Measurements from ENCODE around the gene ASPN.

The ASPN gene

GRCh38 chr9:92482329-92482728, at the start of gene ASPN:
Gene ASPN (minus strand): TSS chr9:92482506.
- DNase-seq (ENCODE audit: low read depth, low spot score), result no peak

- no peak for DNase-seq (ENCODE audit: low read depth, low spot score)
Observed at GRCh38 chr9:92530893-92531292, 48.6 kb upstream of the ASPN start.

- DNase-seq (ENCODE audit: low read depth, low spot score), result no peak
Observed at GRCh38 chr9:92529124-92529523, 46.8 kb upstream of the ASPN start.

GRCh38 chr9:92528522-92528849, 46.2 kb upstream of the ASPN start:
- no peak for DNase-seq (ENCODE audit: low read depth, low spot score)

- DNase-seq (ENCODE audit: low read depth, low spot score), result no peak
Observed at GRCh38 chr9:92527832-92528521, 45.7 kb upstream of the ASPN start.

- no peak for DNase-seq (ENCODE audit: low read depth, low spot score)
Observed at GRCh38 chr9:92527291-92527828, 45.1 kb upstream of the ASPN start.

- no peak for DNase-seq (ENCODE audit: low read depth, low spot score)
Observed at GRCh38 chr9:92525306-92525705, 43.0 kb upstream of the ASPN start.

GRCh38 chr9:92524881-92525280, 42.6 kb upstream of the ASPN start:
- DNase-seq (ENCODE audit: low read depth, low spot score), result no peak

GRCh38 chr9:92522983-92523970, 41.0 kb upstream of the ASPN start:
- no peak for DNase-seq (ENCODE audit: low read depth, low spot score)

- no peak for DNase-seq (ENCODE audit: low read depth, low spot score)
Observed at GRCh38 chr9:92520837-92521236, 38.5 kb upstream of the ASPN start.

GRCh38 chr9:92518199-92518598, 35.9 kb upstream of the ASPN start:
- no peak for DNase-seq (ENCODE audit: low read depth, low spot score)

GRCh38 chr9:92517046-92517445, 34.7 kb upstream of the ASPN start:
- DNase-seq (ENCODE audit: low read depth, low spot score), result peak; percentile 81

GRCh38 chr9:92516521-92516920, 34.2 kb upstream of the ASPN start:
- no peak for DNase-seq (ENCODE audit: low read depth, low spot score)

GRCh38 chr9:92514635-92515034, 32.3 kb upstream of the ASPN start:
- no peak for DNase-seq (ENCODE audit: low read depth, low spot score)

- no peak for DNase-seq (ENCODE audit: low read depth, low spot score)
Observed at GRCh38 chr9:92513349-92513748, 31.0 kb upstream of the ASPN start.

- no peak for DNase-seq (ENCODE audit: low read depth, low spot score)
Observed at GRCh38 chr9:92512622-92513021, 30.3 kb upstream of the ASPN start.

- no peak for DNase-seq (ENCODE audit: low read depth, low spot score)
Observed at GRCh38 chr9:92510747-92511146, 28.4 kb upstream of the ASPN start.

- no peak for DNase-seq (ENCODE audit: low read depth, low spot score)
Observed at GRCh38 chr9:92509050-92509449, 26.7 kb upstream of the ASPN start.

GRCh38 chr9:92508018-92508820, 25.9 kb upstream of the ASPN start:
- DNase-seq (ENCODE audit: low read depth, low spot score), result peak; percentile 15

GRCh38 chr9:92507496-92507895, 25.2 kb upstream of the ASPN start:
- peak; percentile 47 for DNase-seq (ENCODE audit: low read depth, low spot score)

- DNase-seq (ENCODE audit: low read depth, low spot score), result no peak
Observed at GRCh38 chr9:92507005-92507404, 24.7 kb upstream of the ASPN start.
